ENCODE data around the gene CCDC175. TPM values are rescaled to one million over a fixed set of nuclear protein-coding genes. Genes with fewer than 3 reads are reported as not detected.

CCDC175 gene
- total RNA-seq, 6 experiments from 2014 or later = not detected

DNA sequence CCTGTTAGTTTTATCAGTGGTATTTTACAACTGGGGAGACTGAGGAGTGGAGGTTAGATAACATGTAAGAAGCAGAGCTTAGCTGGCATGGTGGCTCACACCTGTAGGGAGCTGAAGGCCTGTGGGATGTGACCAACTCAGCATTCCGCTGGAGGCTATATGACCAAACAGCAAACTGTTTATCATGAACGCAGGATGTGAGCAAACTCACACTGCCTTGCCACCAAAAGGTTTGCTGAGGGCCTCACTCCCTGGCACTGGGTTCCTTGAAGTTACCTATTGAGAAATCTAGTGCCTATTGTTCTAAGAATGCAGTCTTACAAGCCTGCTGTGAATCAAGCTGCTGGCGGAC is 68.9 kb downstream of the CCDC175 start:
- H3K9me3 ChIP-seq = no peaks in the 10 kb centered on the region
- H3K27ac ChIP-seq = no peak overlapping the region
- no peaks in the 10 kb centered on the region for H3K4me1 ChIP-seq
- no peaks in the 10 kb centered on the region for H3K27me3 ChIP-seq
- no peak for TF ChIP-seq POLR2A (IDR thresholded peaks at IDR 0.05)
- TF ChIP-seq, protein P1, sequence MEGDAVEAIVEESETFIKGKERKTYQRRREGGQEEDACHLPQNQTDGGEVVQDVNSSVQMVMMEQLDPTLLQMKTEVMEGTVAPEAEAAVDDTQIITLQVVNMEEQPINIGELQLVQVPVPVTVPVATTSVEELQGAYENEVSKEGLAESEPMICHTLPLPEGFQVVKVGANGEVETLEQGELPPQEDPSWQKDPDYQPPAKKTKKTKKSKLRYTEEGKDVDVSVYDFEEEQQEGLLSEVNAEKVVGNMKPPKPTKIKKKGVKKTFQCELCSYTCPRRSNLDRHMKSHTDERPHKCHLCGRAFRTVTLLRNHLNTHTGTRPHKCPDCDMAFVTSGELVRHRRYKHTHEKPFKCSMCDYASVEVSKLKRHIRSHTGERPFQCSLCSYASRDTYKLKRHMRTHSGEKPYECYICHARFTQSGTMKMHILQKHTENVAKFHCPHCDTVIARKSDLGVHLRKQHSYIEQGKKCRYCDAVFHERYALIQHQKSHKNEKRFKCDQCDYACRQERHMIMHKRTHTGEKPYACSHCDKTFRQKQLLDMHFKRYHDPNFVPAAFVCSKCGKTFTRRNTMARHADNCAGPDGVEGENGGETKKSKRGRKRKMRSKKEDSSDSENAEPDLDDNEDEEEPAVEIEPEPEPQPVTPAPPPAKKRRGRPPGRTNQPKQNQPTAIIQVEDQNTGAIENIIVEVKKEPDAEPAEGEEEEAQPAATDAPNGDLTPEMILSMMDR (IDR thresholded peaks at IDR 0.05) = no peak
- ATAC-seq = no peak
- H3K36me3 ChIP-seq = peaks cover 0 to 6% (median 0%) of the 10 kb centered on the region in 4 donors
- WGBS (ENCODE audit: insufficient coverage, low coverage, low lambda C conversion rate, missing lambda C conversion rate) = 100% methylated on average over 1 of the region's 3 CpGs
- intact Hi-C loops (cut with DNase I) = no loop called here
- no peak for DNase-seq
- H3K4me3 ChIP-seq = no peak overlapping the region

DNA sequence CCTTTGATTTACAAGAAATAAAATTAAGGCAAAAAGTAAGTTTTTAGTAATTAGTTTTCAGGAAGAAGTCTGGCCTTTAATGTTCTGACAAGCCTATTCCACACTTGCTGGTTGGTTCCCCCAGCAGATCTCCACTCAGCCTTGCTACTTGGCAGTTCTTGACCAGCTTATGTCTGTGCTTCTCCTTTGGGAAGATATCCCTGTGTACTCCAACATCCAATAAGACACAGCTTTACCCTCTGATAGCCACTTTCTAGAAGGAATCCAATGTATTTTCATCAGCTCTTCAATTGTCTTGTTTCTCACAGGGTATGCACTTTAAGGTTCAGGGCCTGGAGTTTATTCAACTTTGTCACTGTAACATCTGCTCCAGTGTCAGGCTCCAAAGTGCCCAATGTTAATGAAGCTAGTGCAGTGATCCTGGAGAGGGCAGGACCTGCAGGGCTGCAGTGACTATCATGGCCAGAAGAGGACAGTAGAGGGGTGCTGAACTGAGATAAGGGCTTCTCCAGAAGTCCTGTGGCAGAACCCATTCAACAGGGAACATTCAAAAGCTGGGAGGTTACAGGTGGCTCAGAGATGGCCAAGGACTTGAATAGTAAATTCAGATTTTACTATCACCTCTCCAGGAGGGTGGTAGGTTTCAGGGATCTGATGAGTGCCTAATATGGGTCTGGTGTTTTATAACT is 69.4 kb downstream of the CCDC175 start:
- intact Hi-C loops (cut with DNase I) = no loop called here
- no peaks in the 10 kb centered on the region for H3K4me1 ChIP-seq
- TF ChIP-seq, protein P1 (IDR thresholded peaks at IDR 0.05) = peak; percentile 45 to 70 (median 52)
- TF ChIP-seq POLR2A (IDR thresholded peaks at IDR 0.05) = no peak
- H3K36me3 ChIP-seq = peaks cover 0 to 6% (median 0%) of the 10 kb centered on the region in 4 donors
- no peaks in the 10 kb centered on the region for H3K9me3 ChIP-seq
- H3K27me3 ChIP-seq = no peaks in the 10 kb centered on the region
- no peak overlapping the region for H3K27ac ChIP-seq
- DNase-seq = peak in 1 of 3 donors; percentile 46
- peak; percentile 84 to 96 (median 86) for ATAC-seq
- H3K4me3 ChIP-seq = no peak overlapping the region

DNA sequence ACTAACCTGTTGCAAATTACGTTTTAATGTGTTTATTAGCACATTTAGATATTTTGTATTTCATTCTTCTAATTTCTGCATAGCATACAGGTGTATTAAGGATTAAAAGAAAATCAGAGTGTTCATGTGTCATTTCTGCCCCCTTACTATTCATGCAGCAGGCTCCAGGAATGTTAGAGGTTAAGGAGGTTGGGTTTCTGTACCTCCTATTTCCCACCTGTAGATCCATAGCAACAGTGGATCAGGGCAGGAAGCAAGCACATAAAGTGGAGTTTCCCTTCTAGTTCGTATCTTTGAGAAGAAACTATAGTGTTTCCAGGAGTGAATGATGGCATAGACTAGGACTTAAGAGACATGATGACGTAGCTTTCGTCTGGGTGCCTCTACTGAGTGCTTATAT is 73.4 kb downstream of the CCDC175 start:
- DNase-seq (no peak), ATAC-seq (no peak)
- WGBS (ENCODE audit: insufficient coverage, low coverage, low lambda C conversion rate, missing lambda C conversion rate) = 71% methylated on average over 4 of the region's 4 CpGs

DNA sequence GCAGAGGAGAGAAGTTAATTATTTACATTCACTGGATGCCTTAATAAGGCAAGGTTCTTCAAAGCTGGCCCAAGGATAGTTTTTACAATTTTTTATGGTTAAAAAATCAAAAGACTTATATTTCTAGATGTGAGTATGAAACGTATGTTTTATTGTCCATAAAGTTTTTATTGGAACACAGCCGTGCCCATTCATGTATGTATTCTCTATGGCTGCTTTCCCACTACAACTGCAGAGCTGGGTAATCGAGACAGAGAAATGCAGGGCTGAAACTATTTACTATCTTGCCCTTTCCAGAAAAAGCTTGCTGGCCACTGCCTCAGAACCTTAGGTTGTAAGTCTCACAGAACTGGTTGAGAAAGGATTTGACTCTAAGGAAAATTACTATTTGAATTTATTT is 75.9 kb downstream of the CCDC175 start:
- DNase-seq (no peak), ATAC-seq (no peak)
- Histone ChIP-seq H3K4me3 (no peak overlapping the region), H3K27ac (no peak overlapping the region), H3K9me3 (no peaks in the 10 kb centered on the region), H3K36me3 (peaks cover 0 to 21% (median 4%) of the 10 kb centered on the region in 4 donors), H3K27me3 (no peaks in the 10 kb centered on the region), H3K4me1 (no peaks in the 10 kb centered on the region)
- 93% methylated on average over 3 of the region's 3 CpGs for WGBS (ENCODE audit: insufficient coverage, low coverage, low lambda C conversion rate, missing lambda C conversion rate)
- TF ChIP-seq, protein P1 (IDR thresholded peaks at IDR 0.05) = no peak
- TF ChIP-seq POLR2A (IDR thresholded peaks at IDR 0.05) = no peak
- intact Hi-C loops (cut with DNase I) = no loop called here

More for the DNA sequence above, 73.4 kb downstream of the CCDC175 start:
- no peaks in the 10 kb centered on the region for H3K9me3 ChIP-seq
- no peak overlapping the region for H3K27ac ChIP-seq
- H3K4me3 ChIP-seq = no peak overlapping the region
- H3K27me3 ChIP-seq = no peaks in the 10 kb centered on the region
- peaks cover 0 to 10% (median 0%) of the 10 kb centered on the region in 4 donors for H3K36me3 ChIP-seq
- no peaks in the 10 kb centered on the region for H3K4me1 ChIP-seq
- TF ChIP-seq POLR2A (IDR thresholded peaks at IDR 0.05) = no peak
- TF ChIP-seq, protein P1 (IDR thresholded peaks at IDR 0.05) = no peak
- intact Hi-C loops (cut with DNase I) = no loop called here

Data from right lobe of liver (tissue), 6 donors.